GM12891 (cell line): ENCODE data around the gene GAD1.

ENCODE experiments used
- DNase-seq: peaks from one replicate; pipeline ENCODE4 v3.0.0; 2011; ENCODE audit warnings: low spot score; ENCODE audit not compliant: insufficient read length
- FAIRE-seq: peaks from 2 replicates; lab custom pipeline; 2011; peaks lifted over from hg19 to GRCh38; lab: Jason Lieb, UNC
- PAX5 ChIP-seq: IDR thresholded peaks from 2 replicates; pipeline ENCODE4 v1.6.1; 2011; ENCODE audit warnings: low read length, moderate library complexity, mild to moderate bottlenecking; ENCODE audit not compliant: insufficient read depth, severe bottlenecking
- POLR2A ChIP-seq: IDR thresholded peaks from 2 replicates; pipeline ENCODE4 v1.6.1; 2011; ENCODE audit warnings: low read depth, low read length, control low read depth
- POLR2AphosphoS5 ChIP-seq: IDR thresholded peaks from 2 replicates; pipeline ENCODE4 v1.6.1; 2011; ENCODE audit warnings: low read depth, low read length, control low read depth
- POU2F2 ChIP-seq: IDR thresholded peaks from 2 replicates; pipeline ENCODE4 v1.6.1; 2011; ENCODE audit warnings: low read depth, mild to moderate bottlenecking, control low read depth, low read length, moderate library complexity
- SPI1 ChIP-seq: IDR thresholded peaks from 2 replicates; pipeline ENCODE4 v1.6.1; 2011; ENCODE audit warnings: low read depth, low read length, control low read depth
- TAF1 ChIP-seq: IDR thresholded peaks from 2 replicates; pipeline ENCODE4 v1.6.1; 2011; ENCODE audit warnings: low read depth, low read length, control low read depth

The GAD1 gene

DNA sequence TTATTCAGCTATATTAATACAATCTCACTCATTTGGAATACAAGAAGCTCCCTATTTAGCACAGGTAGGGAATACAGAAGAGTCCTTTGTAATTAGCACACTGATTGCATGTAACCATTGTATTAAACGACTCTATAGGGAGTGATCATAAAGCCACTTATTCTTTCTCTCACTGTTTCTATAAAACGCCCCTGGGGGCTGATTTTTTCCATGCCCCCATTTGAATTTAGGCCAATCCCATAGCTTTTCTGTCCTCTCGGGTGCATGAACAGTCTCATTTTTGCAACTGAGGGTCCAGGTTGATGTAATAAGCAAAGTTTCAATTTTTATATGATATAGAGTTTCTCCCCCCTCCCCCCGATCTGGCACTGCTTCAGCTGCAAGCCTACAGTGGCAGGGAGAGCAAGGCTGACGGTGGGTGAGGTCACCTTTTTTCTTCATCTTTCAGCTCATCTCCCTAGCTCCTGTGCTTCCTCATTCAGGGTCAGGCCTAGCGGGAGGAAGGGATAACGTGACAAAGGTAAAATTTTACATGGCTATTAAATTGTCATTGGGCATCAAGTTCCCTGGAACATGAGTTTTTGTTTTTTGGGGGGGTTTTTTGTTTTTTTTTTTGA is 45.7 kb downstream of the GAD1 start:
- FAIRE-seq, result no peak
- no peak for TF ChIP-seq POLR2A
- no peak for TF ChIP-seq POLR2AphosphoS5
- TF ChIP-seq SPI1, result no peak
- no peak for TF ChIP-seq POU2F2
- TF ChIP-seq TAF1, result no peak
- TF ChIP-seq PAX5, result no peak
- no peak for DNase-seq

GRCh38 chr2:170863087-170863486 is 46.4 kb downstream of the GAD1 start:
- FAIRE-seq (no peak), DNase-seq (no peak)
- no peak for TF ChIP-seq POLR2A
- no peak for TF ChIP-seq TAF1
- no peak for TF ChIP-seq PAX5
- no peak for TF ChIP-seq POLR2AphosphoS5
- TF ChIP-seq SPI1, result no peak
- no peak for TF ChIP-seq POU2F2

GRCh38 chr2:170869036-170869435 is 52.3 kb downstream of the GAD1 start:
- DNase-seq (no peak), FAIRE-seq (no peak)
- TF ChIP-seq POU2F2, result no peak
- no peak for TF ChIP-seq POLR2A
- no peak for TF ChIP-seq TAF1

GRCh38 chr2:170869461-170869860 is 52.8 kb downstream of the GAD1 start:
- DNase-seq (no peak), FAIRE-seq (no peak)
- TF ChIP-seq POLR2AphosphoS5 (no peak), SPI1 (no peak), POLR2A (no peak), POU2F2 (no peak), TAF1 (no peak), PAX5 (no peak)

- DNase-seq (peak; percentile 66), FAIRE-seq (peak; percentile 92)
- no peak for TF ChIP-seq PAX5
These were observed 56.5 kb downstream of the GAD1 start for GRCh38 chr2:170873035-170873692.

GRCh38 chr2:170878066-170878465 is 61.4 kb downstream of the GAD1 start:
- TF ChIP-seq POLR2AphosphoS5 (no peak), SPI1 (no peak), PAX5 (no peak), POLR2A (no peak), TAF1 (no peak)
- DNase-seq, result no peak
- FAIRE-seq, result no peak

DNA sequence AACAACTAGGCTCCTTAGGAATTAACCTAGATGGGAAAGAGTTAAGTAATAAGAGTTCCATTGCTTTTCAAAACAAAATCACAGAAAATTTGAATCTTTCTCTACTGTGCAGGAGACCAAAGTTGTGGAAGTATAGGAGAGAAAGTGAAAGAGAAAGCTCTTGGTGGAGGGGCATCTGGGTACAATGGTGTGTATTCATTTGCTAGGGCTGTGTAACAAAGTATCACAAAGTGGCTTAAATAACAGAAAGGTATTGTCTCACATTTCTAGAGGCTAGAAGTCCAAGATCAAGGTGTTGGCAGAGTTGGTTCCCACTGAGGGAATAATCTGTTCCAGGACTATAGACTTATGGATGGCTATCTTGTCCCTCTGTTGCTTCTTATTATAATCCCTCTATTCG is 61.8 kb downstream of the GAD1 start:
- TF ChIP-seq TAF1 (no peak), SPI1 (no peak), POLR2A (no peak), POLR2AphosphoS5 (no peak), POU2F2 (no peak)
- DNase-seq (no peak), FAIRE-seq (no peak)

- DNase-seq, result no peak
- no peak for TF ChIP-seq PAX5
- TF ChIP-seq POLR2AphosphoS5, result no peak
- no peak for TF ChIP-seq POLR2A
- no peak for TF ChIP-seq SPI1
- no peak for TF ChIP-seq POU2F2
- TF ChIP-seq TAF1, result no peak
- FAIRE-seq, result no peak
These were observed 65.2 kb downstream of the GAD1 start for GRCh38 chr2:170881840-170882239.

- TF ChIP-seq POLR2A, result no peak
- TF ChIP-seq SPI1, result no peak
- TF ChIP-seq TAF1, result no peak
- no peak for TF ChIP-seq POU2F2
- no peak for TF ChIP-seq PAX5
- TF ChIP-seq POLR2AphosphoS5, result no peak
- no peak for DNase-seq
- FAIRE-seq, result no peak
These were observed 66.1 kb downstream of the GAD1 start for GRCh38 chr2:170882758-170883157.

GRCh38 chr2:170883683-170884082 is 67.0 kb downstream of the GAD1 start:
- TF ChIP-seq PAX5 (no peak), POU2F2 (no peak), POLR2A (no peak), POLR2AphosphoS5 (no peak), SPI1 (no peak), TAF1 (no peak)
- FAIRE-seq (no peak), DNase-seq (no peak)
